Measurements from ENCODE around the gene BCL11B.

DNA sequence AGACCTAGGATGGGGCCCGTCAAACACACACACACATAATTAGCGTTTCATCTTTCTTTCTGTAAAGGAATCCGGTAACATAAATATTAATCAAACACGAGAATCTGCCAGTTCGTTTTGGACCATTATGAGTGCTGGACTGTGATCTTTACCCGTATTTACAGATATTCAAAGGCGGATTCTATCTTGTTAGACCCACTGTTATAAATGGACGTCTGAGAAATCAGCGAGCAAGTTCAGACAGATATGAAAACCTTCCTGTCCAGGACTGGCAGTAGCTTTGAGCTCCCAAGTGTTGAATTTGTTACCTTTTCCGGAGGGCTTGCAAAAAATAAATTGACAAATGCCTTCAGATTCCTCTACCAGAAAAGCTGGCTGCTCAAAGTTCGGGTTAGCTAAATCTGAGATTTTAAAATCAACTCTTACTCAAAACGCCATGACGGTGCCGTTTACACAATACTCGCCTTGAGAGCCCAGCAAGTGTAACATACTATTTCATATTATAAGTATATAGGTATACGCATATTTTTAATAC, 27.6 kb downstream of the BCL11B start:
- TF ChIP-seq, protein P1, sequence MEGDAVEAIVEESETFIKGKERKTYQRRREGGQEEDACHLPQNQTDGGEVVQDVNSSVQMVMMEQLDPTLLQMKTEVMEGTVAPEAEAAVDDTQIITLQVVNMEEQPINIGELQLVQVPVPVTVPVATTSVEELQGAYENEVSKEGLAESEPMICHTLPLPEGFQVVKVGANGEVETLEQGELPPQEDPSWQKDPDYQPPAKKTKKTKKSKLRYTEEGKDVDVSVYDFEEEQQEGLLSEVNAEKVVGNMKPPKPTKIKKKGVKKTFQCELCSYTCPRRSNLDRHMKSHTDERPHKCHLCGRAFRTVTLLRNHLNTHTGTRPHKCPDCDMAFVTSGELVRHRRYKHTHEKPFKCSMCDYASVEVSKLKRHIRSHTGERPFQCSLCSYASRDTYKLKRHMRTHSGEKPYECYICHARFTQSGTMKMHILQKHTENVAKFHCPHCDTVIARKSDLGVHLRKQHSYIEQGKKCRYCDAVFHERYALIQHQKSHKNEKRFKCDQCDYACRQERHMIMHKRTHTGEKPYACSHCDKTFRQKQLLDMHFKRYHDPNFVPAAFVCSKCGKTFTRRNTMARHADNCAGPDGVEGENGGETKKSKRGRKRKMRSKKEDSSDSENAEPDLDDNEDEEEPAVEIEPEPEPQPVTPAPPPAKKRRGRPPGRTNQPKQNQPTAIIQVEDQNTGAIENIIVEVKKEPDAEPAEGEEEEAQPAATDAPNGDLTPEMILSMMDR (IDR thresholded peaks at IDR 0.05) = no peak
- TF ChIP-seq POLR2A (IDR thresholded peaks at IDR 0.05) = no peak
